Endothelial cell of hepatic sinusoid (primary cell): Measurements from ENCODE around the gene MCTP1.

Experiments
- in situ Hi-C: cut with HindIII; loops from 2 replicates; pipeline ENCODE4 v1.10.0; 2017; ENCODE audit warnings: low sequenced_read_pairs

The MCTP1 gene

GRCh38 chr5:95080441-95080840 lies 204.5 kb downstream of the MCTP1 start:
- in situ Hi-C loops, result no loop called here

GRCh38 chr5:95080030-95080429 lies 204.9 kb downstream of the MCTP1 start:
- in situ Hi-C loops, result no loop called here

DNA sequence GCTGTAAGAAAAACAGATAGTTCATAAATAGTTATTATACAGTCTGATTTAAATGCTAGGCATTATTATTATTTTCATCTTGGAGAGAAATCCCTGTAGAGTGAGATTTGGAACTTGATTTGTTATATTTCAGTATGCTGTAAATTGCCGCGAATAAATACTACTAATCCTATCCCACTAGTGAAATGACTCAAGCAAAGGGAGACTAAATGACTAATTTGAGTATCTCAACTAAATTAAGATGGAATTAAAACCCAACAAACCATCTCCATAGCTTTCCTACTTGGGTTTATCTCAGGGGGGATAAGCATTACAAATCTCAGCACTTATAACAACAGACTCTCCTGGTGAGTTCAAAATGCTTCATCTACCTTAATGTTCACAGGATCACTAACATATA lies 206.0 kb downstream of the MCTP1 start:
- in situ Hi-C loops, result no loop called here

DNA sequence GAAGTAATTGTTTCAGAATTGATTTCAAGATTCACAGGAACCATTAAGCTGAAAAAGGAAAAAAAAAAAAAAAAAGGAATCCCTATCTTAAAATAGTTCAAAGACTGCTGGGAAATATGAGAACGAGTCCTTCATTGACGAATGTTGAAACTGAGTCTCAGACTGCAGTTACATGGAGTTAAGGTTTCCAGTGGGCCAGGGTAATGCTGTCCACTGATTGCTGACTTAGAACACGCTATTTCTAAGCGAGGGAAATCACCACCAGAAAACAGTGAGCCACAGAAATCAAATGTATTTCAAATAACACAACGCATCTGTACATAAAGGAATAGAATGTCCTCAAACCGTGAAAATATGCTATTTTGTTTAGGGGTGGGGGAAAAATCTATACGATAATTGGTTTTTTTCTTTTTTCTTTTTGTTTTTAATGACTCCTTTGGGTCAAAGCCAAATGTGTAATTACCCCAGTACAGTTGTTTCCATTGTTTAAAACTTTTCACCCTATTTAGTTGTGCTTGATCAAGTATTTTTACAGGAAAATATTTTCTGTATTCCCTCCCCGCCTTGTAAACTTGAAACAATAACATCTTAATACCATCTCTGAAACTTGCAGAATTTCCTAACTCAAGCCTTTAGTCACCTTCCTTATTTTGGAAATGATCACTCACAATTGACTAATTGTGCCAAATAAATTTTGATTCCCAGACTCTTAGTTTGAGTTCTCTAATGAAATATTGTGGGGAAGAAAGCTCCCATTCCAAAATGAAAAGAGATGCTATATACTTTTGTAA lies 208.3 kb downstream of the MCTP1 start:
- in situ Hi-C loops, result no loop called here

- in situ Hi-C loops, result no loop called here
Observed at GRCh38 chr5:95075111-95075510, 209.8 kb downstream of the MCTP1 start.

- in situ Hi-C loops, result no loop called here
Observed at GRCh38 chr5:95072281-95072680, 212.6 kb downstream of the MCTP1 start.

DNA sequence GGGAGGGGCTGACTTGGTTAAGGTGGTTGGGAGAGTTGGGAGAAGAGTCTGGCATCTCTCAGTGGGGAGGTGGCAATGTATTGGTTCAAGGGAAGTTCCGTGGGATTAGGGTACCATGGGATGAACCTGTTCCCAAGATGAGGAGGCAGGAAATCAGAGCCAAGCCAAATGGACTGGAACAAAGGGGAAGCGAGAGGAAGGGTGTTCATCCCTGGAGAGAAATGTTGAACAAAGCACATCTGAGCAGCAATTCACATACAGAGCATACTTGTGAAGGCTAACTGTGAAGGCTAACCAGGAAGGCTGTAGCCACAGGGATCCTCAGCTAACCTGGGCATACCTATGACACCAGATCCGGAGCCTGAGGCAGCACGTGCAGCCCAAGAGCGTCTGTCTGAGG lies 214.0 kb downstream of the MCTP1 start:
- in situ Hi-C loops, result no loop called here

GRCh38 chr5:95070453-95070852 lies 214.4 kb downstream of the MCTP1 start:
- in situ Hi-C loops, result no loop called here

DNA sequence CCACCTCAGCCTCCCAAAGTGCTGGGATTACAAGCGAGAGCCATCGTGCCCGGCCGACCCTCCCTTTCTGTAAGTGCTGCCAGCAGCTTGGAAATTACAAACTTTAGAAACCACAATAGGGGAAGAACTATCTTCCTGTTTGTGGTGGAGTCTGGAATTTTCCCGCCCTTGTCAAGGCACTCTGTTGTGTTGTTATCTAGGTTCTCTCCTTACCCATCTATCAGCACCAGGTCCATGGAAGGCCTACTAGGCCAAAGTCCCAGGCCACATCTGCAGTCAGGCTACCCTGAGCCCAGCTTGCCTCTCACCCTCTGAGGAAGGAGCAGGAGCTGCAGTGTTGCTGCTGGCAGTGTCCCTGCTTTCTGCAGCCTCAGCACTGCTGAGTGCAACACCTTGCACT lies 214.9 kb downstream of the MCTP1 start:
- in situ Hi-C loops, result no loop called here

DNA sequence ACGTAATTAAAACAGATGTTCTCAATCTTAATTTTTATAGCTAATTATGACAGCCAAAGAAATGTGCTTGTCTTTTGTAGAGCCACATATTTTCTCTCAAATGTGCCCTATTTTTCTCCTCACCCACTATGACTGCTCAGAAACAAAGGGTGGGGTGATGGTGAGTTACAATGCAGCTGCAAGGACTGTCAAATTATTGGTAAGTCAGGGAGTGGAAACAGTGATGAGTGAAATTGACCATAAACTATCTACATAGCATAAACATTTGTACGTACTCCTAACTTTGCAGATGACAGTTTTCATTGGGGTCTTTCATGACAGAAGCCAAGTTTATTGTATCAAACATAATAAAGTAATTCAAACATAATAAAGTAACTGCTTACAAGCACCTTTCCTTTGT lies 215.9 kb downstream of the MCTP1 start:
- in situ Hi-C loops, result no loop called here

GRCh38 chr5:95068289-95068910 lies 216.5 kb downstream of the MCTP1 start:
- in situ Hi-C loops, result no loop called here

- in situ Hi-C loops, result no loop called here
Observed at GRCh38 chr5:95066048-95066447, 218.8 kb downstream of the MCTP1 start.

DNA sequence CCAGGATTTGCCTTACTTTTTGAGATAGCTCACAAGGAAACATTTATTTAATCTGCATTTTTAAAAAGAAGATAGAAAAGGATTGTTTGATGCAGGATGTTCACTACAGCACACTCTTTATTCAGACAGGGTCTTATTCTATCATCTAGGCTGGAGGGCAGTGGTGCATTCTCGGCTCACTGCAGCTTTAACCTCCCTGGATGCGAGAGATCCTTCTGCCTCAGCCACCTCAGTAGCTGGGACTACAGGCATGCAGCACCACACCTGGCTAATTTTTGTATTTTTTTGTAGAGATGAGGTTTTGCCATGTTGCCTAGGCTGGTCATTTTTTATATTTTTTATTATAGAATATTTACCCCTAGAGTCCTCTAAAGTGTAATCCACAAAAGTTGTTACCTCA lies 221.4 kb downstream of the MCTP1 start:
- in situ Hi-C loops, result no loop called here

DNA sequence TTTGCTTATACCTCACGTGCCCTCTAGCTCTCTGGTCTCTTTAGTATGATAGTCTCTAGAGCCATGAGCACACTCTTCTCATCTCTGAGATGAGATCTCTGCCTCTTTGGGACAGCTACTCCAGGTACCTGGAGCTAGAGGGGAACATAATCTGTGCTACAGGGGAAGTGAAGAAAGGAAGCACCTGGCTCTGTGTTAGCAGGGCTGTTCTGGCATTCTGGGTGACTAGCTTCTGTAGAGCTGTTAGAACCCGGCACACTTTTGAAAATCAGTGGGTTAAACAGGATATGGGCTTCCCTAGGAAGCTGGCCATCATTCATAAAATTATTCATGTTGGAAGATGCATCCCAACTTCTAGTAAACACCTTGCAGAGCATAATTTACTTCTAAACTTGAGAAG lies 224.8 kb downstream of the MCTP1 start:
- in situ Hi-C loops, result no loop called here

DNA sequence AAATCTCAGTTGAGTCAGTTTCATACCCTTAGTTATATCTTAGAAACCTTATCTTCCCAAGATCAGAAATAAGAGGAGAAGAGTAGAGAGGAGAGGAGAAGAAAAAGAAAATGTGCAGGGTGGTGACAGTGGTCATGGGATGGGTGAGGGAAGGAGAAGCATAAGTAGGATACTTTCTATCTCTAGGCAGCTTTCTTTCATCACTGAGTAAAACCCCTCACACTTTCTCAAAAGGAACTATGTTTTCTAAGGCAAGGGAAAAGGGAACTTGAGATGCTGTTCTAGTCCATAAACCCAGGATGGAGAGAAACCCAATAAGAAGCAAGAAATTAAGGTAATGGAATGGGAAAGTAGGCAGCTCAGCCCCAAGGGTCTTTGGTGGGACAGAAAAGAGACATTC lies 225.3 kb downstream of the MCTP1 start:
- in situ Hi-C loops, result no loop called here

GRCh38 chr5:95057615-95058014 lies 227.3 kb downstream of the MCTP1 start:
- in situ Hi-C loops, result no loop called here

- in situ Hi-C loops, result no loop called here
Observed at GRCh38 chr5:95053253-95053652, 231.6 kb downstream of the MCTP1 start.

- in situ Hi-C loops, result no loop called here
Observed at GRCh38 chr5:95050708-95051107, 234.2 kb downstream of the MCTP1 start.

- in situ Hi-C loops, result no loop called here
Observed at GRCh38 chr5:95048628-95049027, 236.3 kb downstream of the MCTP1 start.

- in situ Hi-C loops, result no loop called here
Observed at GRCh38 chr5:95045181-95045965, 239.5 kb downstream of the MCTP1 start.

DNA sequence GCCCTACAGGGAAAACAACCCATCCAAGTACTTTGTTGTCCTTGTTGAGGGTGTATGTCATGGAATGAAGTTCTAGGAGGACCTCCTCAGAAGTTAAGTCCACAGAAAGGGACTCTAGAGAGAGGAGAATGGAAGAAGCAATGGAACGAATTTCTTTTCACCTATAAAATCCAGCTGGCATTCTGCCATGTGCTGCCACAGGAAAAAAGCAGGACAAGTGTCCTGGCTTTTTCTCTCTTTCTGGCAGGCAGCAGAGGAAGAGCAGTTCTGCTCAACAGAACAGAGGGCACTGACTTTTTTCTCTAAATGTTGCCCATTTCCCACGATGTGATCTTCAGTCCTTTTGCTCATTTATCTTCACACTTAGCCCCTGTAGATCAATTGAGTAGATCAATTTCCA lies 240.8 kb downstream of the MCTP1 start:
- in situ Hi-C loops, result no loop called here

DNA sequence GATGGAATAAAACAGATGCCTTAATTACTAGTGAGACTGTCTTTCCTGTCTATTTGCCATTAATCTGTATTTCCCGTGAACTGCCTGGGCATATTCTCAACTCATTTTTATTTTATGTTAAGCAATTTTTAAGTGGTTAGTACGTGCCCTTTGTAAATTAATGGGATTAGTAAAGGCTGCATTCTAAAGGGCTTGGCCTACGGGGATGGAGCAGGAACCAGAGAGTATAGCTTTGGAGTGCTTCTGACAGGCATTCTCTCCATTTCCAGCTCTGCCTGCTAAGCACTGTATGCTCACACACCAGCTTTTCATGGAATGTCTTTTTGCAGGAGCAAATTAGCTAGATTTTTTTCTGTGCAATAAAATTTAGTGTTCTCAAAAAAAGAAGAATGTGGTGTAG lies 241.2 kb downstream of the MCTP1 start:
- in situ Hi-C loops, result no loop called here
